ENCODE measurements around the gene OR10A3.

DNA sequence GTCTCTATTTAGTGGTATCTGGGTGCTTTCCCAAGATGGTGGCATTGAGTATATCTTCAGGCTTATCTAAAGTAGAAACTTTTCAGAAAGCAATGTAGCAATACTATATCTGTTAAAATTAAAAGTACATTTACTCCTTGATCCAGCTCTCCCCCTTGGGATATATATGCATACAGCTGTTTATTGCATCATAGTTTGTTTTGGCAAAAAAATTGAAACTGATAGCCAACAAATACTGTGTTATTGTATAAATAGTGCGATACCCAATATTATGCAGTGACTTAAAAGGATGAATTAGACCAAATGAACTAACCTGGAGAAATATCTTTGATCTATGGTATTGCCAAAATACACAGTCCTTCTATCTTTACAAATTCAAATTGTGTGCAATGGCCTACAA is 8.4 kb upstream of the OR10A3 start:
- TF ChIP-seq, protein P1, sequence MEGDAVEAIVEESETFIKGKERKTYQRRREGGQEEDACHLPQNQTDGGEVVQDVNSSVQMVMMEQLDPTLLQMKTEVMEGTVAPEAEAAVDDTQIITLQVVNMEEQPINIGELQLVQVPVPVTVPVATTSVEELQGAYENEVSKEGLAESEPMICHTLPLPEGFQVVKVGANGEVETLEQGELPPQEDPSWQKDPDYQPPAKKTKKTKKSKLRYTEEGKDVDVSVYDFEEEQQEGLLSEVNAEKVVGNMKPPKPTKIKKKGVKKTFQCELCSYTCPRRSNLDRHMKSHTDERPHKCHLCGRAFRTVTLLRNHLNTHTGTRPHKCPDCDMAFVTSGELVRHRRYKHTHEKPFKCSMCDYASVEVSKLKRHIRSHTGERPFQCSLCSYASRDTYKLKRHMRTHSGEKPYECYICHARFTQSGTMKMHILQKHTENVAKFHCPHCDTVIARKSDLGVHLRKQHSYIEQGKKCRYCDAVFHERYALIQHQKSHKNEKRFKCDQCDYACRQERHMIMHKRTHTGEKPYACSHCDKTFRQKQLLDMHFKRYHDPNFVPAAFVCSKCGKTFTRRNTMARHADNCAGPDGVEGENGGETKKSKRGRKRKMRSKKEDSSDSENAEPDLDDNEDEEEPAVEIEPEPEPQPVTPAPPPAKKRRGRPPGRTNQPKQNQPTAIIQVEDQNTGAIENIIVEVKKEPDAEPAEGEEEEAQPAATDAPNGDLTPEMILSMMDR (conservative IDR thresholded peaks at IDR 0.05; ENCODE audit: low read depth in 2 of 2), result no peak
- TF ChIP-seq POLR2AphosphoS5 (IDR thresholded peaks at IDR 0.05; ENCODE audit: low read depth) (no peak), JUNB (IDR thresholded peaks at IDR 0.05; ENCODE audit: unreplicated experiment) (no peak), STAT1 (IDR thresholded peaks at IDR 0.05; ENCODE audit: unreplicated experiment) (no peak)
